Stomach (tissue), 9 donors: ENCODE data around the gene MTCH1. TPM values are rescaled to one million over a fixed set of nuclear protein-coding genes. Genes with fewer than 3 reads are reported as not detected.

Source experiments
- DNase-seq, 2 donors: peaks; one replicate each; pipeline versions ENCODE4 v3.0.0 to v3.0.0-alpha.2; 2013 to 2019
- H3K27ac ChIP-seq, 5 donors: fragments of 200-600 bp in 4 of 5; sonication (generic) in 4 of 5; one replicate each; pipeline ENCODE4 v1.5.1; 2013 to 2019; ENCODE audit warnings: mild to moderate bottlenecking in 1 of 5, moderate library complexity in 1 of 5
- H3K27me3 ChIP-seq, 3 donors: fragments of 200-600 bp; sonication (generic); one replicate each; pipeline ENCODE4 v1.5.1; 2017 to 2019; ENCODE audit warnings: mixed run types in 1 of 3
- H3K36me3 ChIP-seq, 4 donors: fragments of 200-600 bp; sonication (generic); 1 replicate in 3 of 4; 2 replicates in 1 of 4; pipeline ENCODE4 v1.5.1; 2016 to 2019
- H3K4me1 ChIP-seq, 4 donors: fragments of 200-600 bp; sonication (generic); one replicate each; pipeline ENCODE4 v1.5.1; 2016 to 2019
- H3K4me3 ChIP-seq, 4 donors: fragments of 200-600 bp; sonication (generic) in 3 of 4; one replicate each; pipeline ENCODE4 v1.5.1; 2016 to 2019; ENCODE audit warnings: mild to moderate bottlenecking in 1 of 4
- H3K9me3 ChIP-seq, 4 donors: fragments of 200-600 bp; sonication (generic); one replicate each; pipeline ENCODE4 v1.5.1; 2016 to 2019
- EP300 ChIP-seq: sonication (generic); formaldehyde crosslinking; IDR thresholded peaks from one replicate; pipeline ENCODE4 v1.6.1; 2017; ENCODE audit warnings: antibody characterized with exemption
- POLR2A ChIP-seq, 4 donors: fragments of 450-650 bp; IDR thresholded peaks; one replicate each; pipeline ENCODE4 v1.6.1; 2016; ENCODE audit warnings: antibody characterized with exemption in 4 of 4, control low read depth in 2 of 4, mild to moderate bottlenecking in 1 of 4, moderate library complexity in 1 of 4
- POLR2AphosphoS5 ChIP-seq, 3 donors: sonication (generic); formaldehyde crosslinking; IDR thresholded peaks; one replicate each; pipeline ENCODE4 v1.6.1; 2016; ENCODE audit warnings: antibody characterized with exemption in 3 of 3
- WGBS, 5 donors: extraction: QIAGEN DNeasy Blood & Tissue Kit in 3 of 5; methylation state at CpG; one replicate each; pipeline versions ENCODE4 v1.1.5 to v1.1.7; 2013 to 2018; 5-methylcytosine and 5-hydroxymethylcytosine counted together
- intact Hi-C: fragments of 100-400 bp; cut with DNase I; formaldehyde crosslinking; loops from one replicate; pipeline ENCODE4 v1.15.1; 2023; ENCODE audit warnings: low total_unique reads
- polyA plus RNA-seq, 3 donors: library from polyadenylated mRNA; stranded (reverse); fragments of 200-250 nt; gene quantifications; one replicate each; pipeline ENCODE4 v1.2.3, GENCODE V29; 2013
- total RNA-seq, 5 donors: library from RNA; depleted of rRNA; stranded (reverse); fragments of >200 nt; gene quantifications; one replicate each; pipeline versions ENCODE4 v1.1.0 to v1.2.3, GENCODE V29; 2014 to 2016
- TF ChIP-seq, protein P1 (sequence below), 7 experiments: fragments of 450-650 bp in 4 of 7; fragments of 200-600 bp in 3 of 7; sonication (generic) in 3 of 7; IDR thresholded peaks; one replicate each; pipeline ENCODE4 v1.5.1; 2016 to 2019; ENCODE audit warnings: antibody characterized with exemption in 7 of 7, control low read depth in 2 of 7, mild to moderate bottlenecking in 1 of 7
- donor health status: healthy with polysubstance abuse.
- donor health status: Bipolar disorder and iron deficiency.
- donor health status: healthy.

The MTCH1 gene
- total and polyA plus RNA-seq, 8 donors, result 110 to 202 (median 148) TPM

DNA sequence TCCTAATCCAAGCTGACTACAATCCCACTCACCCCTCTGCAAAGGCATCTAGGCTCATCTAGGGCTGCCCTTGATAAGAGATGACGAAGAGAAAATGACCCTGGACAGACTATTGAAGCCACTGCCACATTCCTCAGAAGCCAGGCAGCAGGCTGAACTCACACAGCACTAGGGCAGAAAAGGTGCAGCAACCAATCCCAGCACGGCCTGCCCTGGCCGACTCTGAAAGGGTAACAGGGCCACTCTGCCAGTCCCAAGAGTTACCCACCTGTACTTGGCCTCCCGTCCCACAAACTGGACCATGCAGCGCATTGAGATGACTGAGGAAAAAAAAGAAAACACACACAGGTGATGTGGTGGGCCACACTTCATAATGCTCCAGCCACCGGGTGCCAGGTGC is 9.1 kb downstream of the MTCH1 start:
- H3K27me3 ChIP-seq, result no peaks in the 10 kb centered on the region
- peaks cover 21 to 42% (median 31%) of the 10 kb centered on the region in 4 donors for H3K4me1 ChIP-seq
- no peak overlapping the region for H3K27ac ChIP-seq
- intact Hi-C loops, result no loop called here
- no peaks in the 10 kb centered on the region for H3K9me3 ChIP-seq
- no peak overlapping the region for H3K4me3 ChIP-seq
- DNase-seq, result no peak
- peaks cover 67 to 94% (median 79%) of the 10 kb centered on the region in 4 donors for H3K36me3 ChIP-seq
- TF ChIP-seq POLR2AphosphoS5 (IDR thresholded peaks at IDR 0.05), result no peak
- TF ChIP-seq, protein P1, sequence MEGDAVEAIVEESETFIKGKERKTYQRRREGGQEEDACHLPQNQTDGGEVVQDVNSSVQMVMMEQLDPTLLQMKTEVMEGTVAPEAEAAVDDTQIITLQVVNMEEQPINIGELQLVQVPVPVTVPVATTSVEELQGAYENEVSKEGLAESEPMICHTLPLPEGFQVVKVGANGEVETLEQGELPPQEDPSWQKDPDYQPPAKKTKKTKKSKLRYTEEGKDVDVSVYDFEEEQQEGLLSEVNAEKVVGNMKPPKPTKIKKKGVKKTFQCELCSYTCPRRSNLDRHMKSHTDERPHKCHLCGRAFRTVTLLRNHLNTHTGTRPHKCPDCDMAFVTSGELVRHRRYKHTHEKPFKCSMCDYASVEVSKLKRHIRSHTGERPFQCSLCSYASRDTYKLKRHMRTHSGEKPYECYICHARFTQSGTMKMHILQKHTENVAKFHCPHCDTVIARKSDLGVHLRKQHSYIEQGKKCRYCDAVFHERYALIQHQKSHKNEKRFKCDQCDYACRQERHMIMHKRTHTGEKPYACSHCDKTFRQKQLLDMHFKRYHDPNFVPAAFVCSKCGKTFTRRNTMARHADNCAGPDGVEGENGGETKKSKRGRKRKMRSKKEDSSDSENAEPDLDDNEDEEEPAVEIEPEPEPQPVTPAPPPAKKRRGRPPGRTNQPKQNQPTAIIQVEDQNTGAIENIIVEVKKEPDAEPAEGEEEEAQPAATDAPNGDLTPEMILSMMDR (IDR thresholded peaks at IDR 0.05), result no peak
- TF ChIP-seq POLR2A (IDR thresholded peaks at IDR 0.05), result no peak
- no peak for TF ChIP-seq EP300
- WGBS, 5 donors, result 93 to 96% (median 95%) methylated on average over 6 of the region's 6 CpGs

DNA sequence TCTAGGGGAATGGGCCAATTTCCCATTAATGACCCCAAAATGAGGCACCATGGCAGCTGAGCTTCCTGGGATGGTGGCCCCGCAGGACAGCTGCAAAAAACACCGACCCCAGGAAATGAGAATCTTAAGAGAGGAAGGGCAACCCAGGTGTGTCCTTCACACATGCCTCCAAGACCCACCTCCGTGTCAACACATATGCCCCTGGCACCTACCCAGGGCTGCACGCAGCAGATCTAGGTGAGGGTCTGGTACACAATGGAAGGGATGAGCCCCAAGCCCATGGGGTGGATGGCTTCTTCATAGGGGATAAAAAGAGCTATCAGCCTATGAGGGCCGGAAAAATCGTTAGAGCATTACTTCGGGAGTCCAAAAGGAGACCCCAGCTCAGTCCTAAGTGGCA is 9.5 kb downstream of the MTCH1 start:
- Histone ChIP-seq H3K4me3 (no peak overlapping the region), H3K9me3 (no peaks in the 10 kb centered on the region), H3K36me3 (peaks cover 71 to 96% (median 82%) of the 10 kb centered on the region in 4 donors), H3K27me3 (no peaks in the 10 kb centered on the region), H3K4me1 (peaks cover 21 to 38% (median 29%) of the 10 kb centered on the region in 4 donors), H3K27ac (no peak overlapping the region)
- TF ChIP-seq POLR2AphosphoS5 (IDR thresholded peaks at IDR 0.05), result no peak
- no peak for TF ChIP-seq EP300
- TF ChIP-seq, protein P1 (IDR thresholded peaks at IDR 0.05), result no peak
- no peak for TF ChIP-seq POLR2A (IDR thresholded peaks at IDR 0.05)
- 88 to 97% (median 94%) methylated on average over 3 to 7 of the region's 7 CpGs for WGBS, 5 donors
- intact Hi-C loops, result no loop called here
- no peak for DNase-seq

DNA sequence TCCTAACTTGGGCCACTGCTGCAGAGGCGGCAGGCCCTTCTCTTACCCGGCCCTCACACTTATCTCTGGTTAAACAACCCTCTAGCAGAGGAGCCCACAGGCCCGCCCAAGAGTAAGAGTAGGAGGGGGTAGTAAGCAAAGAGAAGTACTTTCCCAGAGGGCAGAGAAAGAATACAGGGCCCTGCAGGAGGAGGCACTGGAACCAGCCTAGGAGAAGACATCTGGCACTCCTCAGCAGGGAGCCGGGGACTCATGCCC is 10.1 kb downstream of the MTCH1 start:
- H3K27me3 ChIP-seq, result no peaks in the 10 kb centered on the region
- WGBS, 5 donors, result 61 to 92% (median 68%) methylated on average over 4 of the region's 4 CpGs
- intact Hi-C loops, result no loop called here
- peaks cover 76 to 96% (median 82%) of the 10 kb centered on the region in 4 donors for H3K36me3 ChIP-seq
- no peak for DNase-seq
- no peak overlapping the region for H3K4me3 ChIP-seq
- H3K9me3 ChIP-seq, result no peaks in the 10 kb centered on the region
- H3K27ac ChIP-seq, result no peak overlapping the region
- TF ChIP-seq POLR2AphosphoS5 (IDR thresholded peaks at IDR 0.05), result no peak
- TF ChIP-seq, protein P1 (IDR thresholded peaks at IDR 0.05), result no peak
- no peak for TF ChIP-seq EP300
- TF ChIP-seq POLR2A (IDR thresholded peaks at IDR 0.05), result no peak
- peaks cover 16 to 32% (median 23%) of the 10 kb centered on the region in 4 donors for H3K4me1 ChIP-seq

DNA sequence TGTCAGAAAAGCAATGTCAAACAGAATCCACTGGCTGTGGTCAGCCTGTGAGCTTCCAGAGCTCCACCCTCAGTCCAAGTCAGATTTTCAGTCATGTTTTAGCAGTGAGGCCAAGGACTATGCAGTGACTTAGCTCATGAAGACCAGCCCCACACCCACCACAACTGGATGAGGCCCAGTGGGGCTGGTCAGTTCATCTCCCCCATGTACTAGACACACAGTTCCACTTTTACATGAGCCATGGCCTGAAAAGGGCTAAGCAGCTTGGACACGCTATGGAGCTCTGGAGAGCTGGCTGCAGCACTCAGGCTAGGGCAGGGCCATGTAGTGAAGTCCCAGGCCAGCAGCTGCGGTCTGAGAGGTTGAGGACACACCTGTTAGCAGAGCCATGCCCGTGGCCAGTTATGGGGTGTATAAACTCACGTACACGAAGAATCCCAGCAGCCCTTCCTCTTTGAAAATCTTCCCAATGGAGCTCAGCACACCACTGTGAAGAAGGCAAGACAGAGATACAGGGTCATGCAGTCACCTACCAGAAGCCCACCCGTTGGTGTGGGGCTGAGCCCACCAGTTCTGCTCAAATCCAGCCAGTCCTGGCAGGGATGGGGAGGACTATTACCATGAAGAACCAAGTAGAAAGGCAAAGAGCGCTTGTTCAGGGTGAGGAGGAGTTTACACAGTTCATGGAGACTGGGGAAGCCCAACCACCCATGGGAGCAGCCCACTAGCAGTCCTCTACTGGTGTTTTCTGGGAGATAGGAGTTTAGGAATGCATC is 10.6 kb downstream of the MTCH1 start:
- intact Hi-C loops, result no loop called here
- H3K9me3 ChIP-seq, result no peaks in the 10 kb centered on the region
- DNase-seq, result no peak

More for the DNA sequence above, 10.6 kb downstream of the MTCH1 start:
- no peaks in the 10 kb centered on the region for H3K27me3 ChIP-seq
- H3K36me3 ChIP-seq, result peaks cover 81 to 97% (median 85%) of the 10 kb centered on the region in 4 donors
- TF ChIP-seq EP300, result no peak
- TF ChIP-seq, protein P1 (IDR thresholded peaks at IDR 0.05), result no peak
- H3K4me1 ChIP-seq, result peaks cover 11 to 29% (median 18%) of the 10 kb centered on the region in 4 donors
- no peak overlapping the region for H3K4me3 ChIP-seq
- 77 to 94% (median 93%) methylated on average over 7 of the region's 7 CpGs for WGBS, 5 donors
- no peak overlapping the region for H3K27ac ChIP-seq
